ENCODE results near the gene M6PR.
"Not testable (repeated sequence)": the region's sequence is repeated elsewhere in the genome, so short reads cannot be mapped to it uniquely, and the experiment has no call there.

The M6PR gene

GRCh38 chr12:8950702-8951478 is 1.4 kb upstream of the M6PR start:
- no peak for DNase-seq

- DNase-seq, result no peak
These were observed 729 bp upstream of the M6PR start for GRCh38 chr12:8950221-8950527.

GRCh38 chr12:8948701-8949341 is 624 bp downstream of the M6PR start:
- peak; percentile 29 for DNase-seq

- DNase-seq, result no peak
These were observed 1.7 kb downstream of the M6PR start for GRCh38 chr12:8947737-8948136.

GRCh38 chr12:8946733-8947132 is 2.7 kb downstream of the M6PR start:
- no peak for DNase-seq

- DNase-seq, result no peak
These were observed 5.8 kb downstream of the M6PR start for GRCh38 chr12:8943565-8944186.

GRCh38 chr12:8941691-8942478 is 7.6 kb downstream of the M6PR start:
- DNase-seq, result no peak

GRCh38 chr12:8937842-8938442 is 11.5 kb downstream of the M6PR start:
- DNase-seq, result not testable (repeated sequence)

GRCh38 chr12:8936735-8937134 is 12.7 kb downstream of the M6PR start:
- no peak for DNase-seq

GRCh38 chr12:8934080-8934479 is 15.4 kb downstream of the M6PR start:
- DNase-seq, result not testable (repeated sequence)

GRCh38 chr12:8932464-8932863 is 17.0 kb downstream of the M6PR start:
- DNase-seq, result not testable (repeated sequence)

- DNase-seq, result not testable (repeated sequence)
These were observed 18.7 kb downstream of the M6PR start for GRCh38 chr12:8930655-8931323.

GRCh38 chr12:8922544-8922943 is 26.9 kb downstream of the M6PR start:
- DNase-seq, result no peak

- not testable (repeated sequence) for DNase-seq
These were observed 29.8 kb downstream of the M6PR start for GRCh38 chr12:8919643-8920042.

GRCh38 chr12:8917751-8918150 is 31.7 kb downstream of the M6PR start:
- DNase-seq, result no peak

- DNase-seq, result no peak
These were observed 32.4 kb downstream of the M6PR start for GRCh38 chr12:8917031-8917430.

- DNase-seq, result no peak
These were observed 33.3 kb downstream of the M6PR start for GRCh38 chr12:8916154-8916553.

- peak; percentile 30 for DNase-seq
These were observed 34.5 kb downstream of the M6PR start for GRCh38 chr12:8914716-8915526.

GRCh38 chr12:8914033-8914715 is 35.3 kb downstream of the M6PR start, which contains the start of gene PHC1:
PHC1 (plus strand) TSS chr12:8914509; CDS start chr12:8917678, 3,169 bp downstream.
- DNase-seq, result peak; percentile 82

GRCh38 chr12:8913702-8914032 is 35.8 kb downstream of the M6PR start:
- DNase-seq, result no peak

- DNase-seq, result no peak
These were observed 36.5 kb downstream of the M6PR start for GRCh38 chr12:8912914-8913313.
